ENCODE results near the gene SLC8A1.

Gene SLC8A1

DNA sequence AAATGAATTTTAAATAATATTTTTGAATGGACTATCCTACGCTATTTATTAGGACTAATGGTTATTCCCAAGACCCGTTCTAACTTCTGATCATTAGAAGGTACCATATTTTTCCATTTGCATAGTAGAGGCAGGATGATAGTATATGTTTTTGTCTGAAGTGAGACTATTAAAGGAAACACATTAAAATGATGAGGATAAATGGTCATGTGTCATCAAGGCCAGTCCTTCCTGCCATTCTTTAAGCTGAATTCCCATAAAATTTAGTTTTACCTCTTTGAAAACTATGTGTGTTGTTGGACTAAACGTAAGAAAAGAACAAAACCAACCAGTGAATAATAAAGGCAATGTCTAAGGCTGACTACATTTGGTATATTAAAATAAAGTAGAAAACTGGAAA lies 121.8 kb downstream of the SLC8A1 start:
- Histone ChIP-seq H3K27me3 (ENCODE audit: insufficient read depth, poor library complexity, severe bottlenecking) (no peaks in the 10 kb centered on the region), H3K4me3 (replicated peaks; ENCODE audit: insufficient read depth, low read length) (no peak overlapping the region), H3K27ac (replicated peaks) (no peak overlapping the region)
- TF ChIP-seq REST (IDR thresholded peaks at IDR 0.05; ENCODE audit: insufficient replicate concordance, low read depth): no peak
- no peak for TF ChIP-seq CTCF (IDR thresholded peaks at IDR 0.05; ENCODE audit: insufficient read depth, low read length)
- TF ChIP-seq GABPA (IDR thresholded peaks at IDR 0.05; ENCODE audit: low read depth): no peak
- no peak for TF ChIP-seq SPI1 (IDR thresholded peaks at IDR 0.05; ENCODE audit: borderline replicate concordance, low read depth)
- TF ChIP-seq POLR2AphosphoS5 (IDR thresholded peaks at IDR 0.05; ENCODE audit: low read depth): no peak
- no peak for DNase-seq (ENCODE audit: low read depth in 1 of 2, low spot score in 1 of 2)

GRCh38 chr2:40329739-40330030 lies 122.2 kb downstream of the SLC8A1 start:
- no peak for DNase-seq (ENCODE audit: low read depth in 1 of 2, low spot score in 1 of 2)
- TF ChIP-seq POLR2AphosphoS5 (IDR thresholded peaks at IDR 0.05; ENCODE audit: low read depth): no peak
- TF ChIP-seq REST (IDR thresholded peaks at IDR 0.05; ENCODE audit: insufficient replicate concordance, low read depth): no peak
- no peak for TF ChIP-seq SPI1 (IDR thresholded peaks at IDR 0.05; ENCODE audit: borderline replicate concordance, low read depth)
- Histone ChIP-seq H3K4me3 (replicated peaks; ENCODE audit: insufficient read depth, low read length) (no peak overlapping the region), H3K27me3 (ENCODE audit: insufficient read depth, poor library complexity, severe bottlenecking) (no peaks in the 10 kb centered on the region), H3K27ac (replicated peaks) (no peak overlapping the region)

DNA sequence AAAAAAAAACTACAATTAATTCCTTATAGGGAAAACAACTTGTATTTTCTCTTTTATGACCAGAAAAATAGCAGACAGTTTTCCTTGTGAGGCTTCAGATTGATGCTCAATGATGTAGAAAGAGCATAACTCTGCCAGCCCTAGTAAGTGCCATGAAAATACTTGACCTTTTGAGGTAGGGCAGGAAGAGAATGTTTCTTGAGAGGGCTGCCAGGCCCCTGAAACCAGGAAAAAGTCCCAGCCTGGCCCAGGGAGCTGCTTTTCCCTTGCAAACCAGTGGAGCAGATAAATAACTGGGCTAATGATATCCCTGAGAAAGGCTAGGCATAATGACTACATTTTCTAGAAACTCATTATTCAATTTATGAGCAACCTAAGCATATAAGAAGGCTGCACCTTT lies 126.8 kb downstream of the SLC8A1 start:
- DNase-seq (ENCODE audit: low read depth in 1 of 2, low spot score in 1 of 2): no peak
- TF ChIP-seq GABPA (IDR thresholded peaks at IDR 0.05; ENCODE audit: low read depth) (no peak), REST (IDR thresholded peaks at IDR 0.05; ENCODE audit: insufficient replicate concordance, low read depth) (no peak), SPI1 (IDR thresholded peaks at IDR 0.05; ENCODE audit: borderline replicate concordance, low read depth) (no peak), POLR2AphosphoS5 (IDR thresholded peaks at IDR 0.05; ENCODE audit: low read depth) (no peak)
- H3K27me3 ChIP-seq (ENCODE audit: insufficient read depth, poor library complexity, severe bottlenecking): no peaks in the 10 kb centered on the region
- no peak overlapping the region for H3K27ac ChIP-seq (replicated peaks)
- no peak overlapping the region for H3K4me3 ChIP-seq (replicated peaks; ENCODE audit: insufficient read depth, low read length)

DNA sequence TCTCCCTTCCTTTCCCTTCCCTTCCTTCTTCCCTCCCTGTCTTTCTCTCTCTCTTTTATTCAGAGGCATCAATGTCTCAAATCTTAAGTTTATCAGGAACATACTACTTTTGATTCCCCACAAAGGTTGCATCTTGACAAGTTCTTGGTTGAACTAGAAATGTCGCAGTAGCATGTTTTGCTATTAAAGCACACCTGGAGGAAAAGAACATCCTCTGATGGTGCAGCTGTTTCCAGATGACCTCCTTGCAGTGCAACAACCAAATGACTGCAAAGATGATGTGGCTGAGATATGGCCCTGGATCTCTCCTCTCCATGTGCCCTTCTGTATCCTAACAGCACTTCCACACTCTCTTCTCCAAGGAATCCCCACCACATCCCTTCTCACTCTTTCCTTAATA lies 127.2 kb downstream of the SLC8A1 start:
- no peak overlapping the region for H3K27ac ChIP-seq (replicated peaks)
- no peak for DNase-seq (ENCODE audit: low read depth in 1 of 2, low spot score in 1 of 2)

More for the DNA sequence above, 127.2 kb downstream of the SLC8A1 start:
- Histone ChIP-seq H3K4me3 (replicated peaks; ENCODE audit: insufficient read depth, low read length) (no peak overlapping the region), H3K27me3 (ENCODE audit: insufficient read depth, poor library complexity, severe bottlenecking) (no peaks in the 10 kb centered on the region)
- no peak for TF ChIP-seq CTCF (IDR thresholded peaks at IDR 0.05; ENCODE audit: insufficient read depth, low read length)
- no peak for TF ChIP-seq SPI1 (IDR thresholded peaks at IDR 0.05; ENCODE audit: borderline replicate concordance, low read depth)
- no peak for TF ChIP-seq GABPA (IDR thresholded peaks at IDR 0.05; ENCODE audit: low read depth)
- no peak for TF ChIP-seq REST (IDR thresholded peaks at IDR 0.05; ENCODE audit: insufficient replicate concordance, low read depth)
- TF ChIP-seq POLR2AphosphoS5 (IDR thresholded peaks at IDR 0.05; ENCODE audit: low read depth): no peak

Measured in HL-60 (cell line).